Measurements from ENCODE around the gene NRN1L.
"Not testable (repeated sequence)": the region's sequence is repeated elsewhere in the genome, so short reads cannot be mapped to it uniquely, and the experiment has no call there.

Gene NRN1L

DNA sequence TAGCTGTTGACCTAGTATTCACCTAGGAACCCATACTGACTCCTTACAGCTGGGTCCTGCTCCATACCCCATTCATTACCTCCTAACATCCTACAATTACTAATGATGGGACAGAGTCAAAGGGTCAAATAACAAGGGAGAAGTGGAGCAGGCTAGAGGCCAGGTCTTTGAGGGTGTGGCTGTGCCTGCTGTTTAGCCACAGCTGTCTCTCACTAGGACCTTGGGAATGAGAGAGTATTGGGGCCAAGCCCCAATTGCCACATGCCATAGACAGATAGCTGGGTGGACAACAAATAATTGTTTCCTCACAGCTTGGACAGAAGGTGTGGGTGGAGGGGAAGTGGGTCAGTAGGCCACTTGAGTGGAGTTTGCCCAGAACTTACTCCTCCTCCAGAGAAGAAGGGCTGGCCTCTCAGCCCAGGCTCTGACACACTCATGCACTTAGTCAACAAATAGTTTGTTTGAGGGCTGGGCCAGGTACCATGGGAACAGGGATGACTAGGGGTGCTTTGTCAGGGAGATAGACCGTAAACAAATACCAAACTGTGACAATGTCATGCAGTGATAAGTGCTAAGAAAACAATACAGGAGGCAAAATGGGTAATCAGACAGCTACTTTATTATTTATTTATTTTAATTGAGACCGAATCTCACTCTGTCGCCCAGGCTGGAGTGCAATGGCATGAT is 27.0 kb upstream of the NRN1L start:
- TF ChIP-seq, protein P1, sequence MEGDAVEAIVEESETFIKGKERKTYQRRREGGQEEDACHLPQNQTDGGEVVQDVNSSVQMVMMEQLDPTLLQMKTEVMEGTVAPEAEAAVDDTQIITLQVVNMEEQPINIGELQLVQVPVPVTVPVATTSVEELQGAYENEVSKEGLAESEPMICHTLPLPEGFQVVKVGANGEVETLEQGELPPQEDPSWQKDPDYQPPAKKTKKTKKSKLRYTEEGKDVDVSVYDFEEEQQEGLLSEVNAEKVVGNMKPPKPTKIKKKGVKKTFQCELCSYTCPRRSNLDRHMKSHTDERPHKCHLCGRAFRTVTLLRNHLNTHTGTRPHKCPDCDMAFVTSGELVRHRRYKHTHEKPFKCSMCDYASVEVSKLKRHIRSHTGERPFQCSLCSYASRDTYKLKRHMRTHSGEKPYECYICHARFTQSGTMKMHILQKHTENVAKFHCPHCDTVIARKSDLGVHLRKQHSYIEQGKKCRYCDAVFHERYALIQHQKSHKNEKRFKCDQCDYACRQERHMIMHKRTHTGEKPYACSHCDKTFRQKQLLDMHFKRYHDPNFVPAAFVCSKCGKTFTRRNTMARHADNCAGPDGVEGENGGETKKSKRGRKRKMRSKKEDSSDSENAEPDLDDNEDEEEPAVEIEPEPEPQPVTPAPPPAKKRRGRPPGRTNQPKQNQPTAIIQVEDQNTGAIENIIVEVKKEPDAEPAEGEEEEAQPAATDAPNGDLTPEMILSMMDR (IDR thresholded peaks at IDR 0.05) = no peak
- peaks cover 6% of the 10 kb centered on the region for H3K27me3 Mint-ChIP-seq (ENCODE audit: low read depth, poor library complexity)
- H3K4me1 Mint-ChIP-seq = peaks cover 22% of the 10 kb centered on the region
- no peaks in the 10 kb centered on the region for H3K9me3 Mint-ChIP-seq
- H3K36me3 Mint-ChIP-seq (ENCODE audit: low read depth) = peaks cover 38% of the 10 kb centered on the region
- no peak for DNase-seq
- H3K4me3 Mint-ChIP-seq = no peak overlapping the region
- H3K27ac Mint-ChIP-seq = peak overlapping the region; percentile 89

- TF ChIP-seq, protein P1 (IDR thresholded peaks at IDR 0.05) = no peak
- Mint-ChIP-seq H3K4me1 (peaks cover 28% of the 10 kb centered on the region), H3K4me3 (no peak overlapping the region), H3K27ac (peak overlapping the region; percentile 83), H3K9me3 (no peaks in the 10 kb centered on the region), H3K36me3 (ENCODE audit: low read depth) (peaks cover 38% of the 10 kb centered on the region), H3K27me3 (ENCODE audit: low read depth, poor library complexity) (peaks cover 6% of the 10 kb centered on the region)
- DNase-seq = no peak
Observed at GRCh38 chr16:67858500-67858899, 26.2 kb upstream of the NRN1L start.

DNA sequence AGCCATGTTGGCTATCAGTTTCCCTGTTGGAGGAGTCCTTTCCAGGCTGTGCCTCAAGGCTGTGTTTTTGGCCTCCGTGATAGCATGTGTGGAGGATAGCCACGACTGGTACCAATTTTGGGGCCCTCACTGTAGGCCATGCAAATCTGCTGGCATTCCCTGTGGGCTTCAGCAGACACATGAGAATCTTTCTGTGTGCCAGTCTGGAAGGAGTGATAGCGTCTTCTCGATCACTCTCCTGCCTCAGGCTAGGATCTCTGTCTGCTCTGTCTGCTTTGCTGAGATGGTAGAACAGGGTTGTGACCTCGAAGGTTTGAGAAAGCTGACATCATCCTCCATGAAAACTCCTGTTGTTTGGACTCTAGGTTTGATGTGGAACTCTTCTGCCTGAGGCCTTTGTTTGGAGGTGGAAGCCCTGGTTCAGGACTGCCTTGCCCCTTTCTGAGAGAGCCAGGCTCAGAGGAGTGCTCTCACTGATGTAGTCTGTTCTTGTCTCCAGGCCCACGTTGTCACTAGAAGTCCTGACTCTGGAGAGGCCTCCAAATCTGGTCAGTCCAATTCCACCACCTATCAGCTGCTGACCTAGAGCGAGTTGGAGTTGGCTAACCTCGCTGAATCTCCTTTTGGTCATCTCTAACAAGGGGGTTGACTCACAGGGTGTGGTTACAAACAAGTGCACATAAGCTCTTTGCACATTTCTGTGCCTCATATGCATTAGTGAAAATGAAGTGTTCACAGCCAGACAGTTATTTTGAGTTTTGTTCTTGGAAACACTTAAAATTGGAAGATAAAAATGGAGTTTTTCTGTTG is 23.9 kb upstream of the NRN1L start:
- H3K27me3 Mint-ChIP-seq (ENCODE audit: low read depth, poor library complexity) = peaks cover 6% of the 10 kb centered on the region
- peaks cover 44% of the 10 kb centered on the region for H3K36me3 Mint-ChIP-seq (ENCODE audit: low read depth)
- TF ChIP-seq, protein P1 (IDR thresholded peaks at IDR 0.05) = no peak
- H3K27ac Mint-ChIP-seq = peak overlapping the region; percentile 32
- H3K9me3 Mint-ChIP-seq = no peaks in the 10 kb centered on the region
- H3K4me1 Mint-ChIP-seq = peaks cover 18% of the 10 kb centered on the region
- no peak for DNase-seq
- H3K4me3 Mint-ChIP-seq = no peak overlapping the region

DNA sequence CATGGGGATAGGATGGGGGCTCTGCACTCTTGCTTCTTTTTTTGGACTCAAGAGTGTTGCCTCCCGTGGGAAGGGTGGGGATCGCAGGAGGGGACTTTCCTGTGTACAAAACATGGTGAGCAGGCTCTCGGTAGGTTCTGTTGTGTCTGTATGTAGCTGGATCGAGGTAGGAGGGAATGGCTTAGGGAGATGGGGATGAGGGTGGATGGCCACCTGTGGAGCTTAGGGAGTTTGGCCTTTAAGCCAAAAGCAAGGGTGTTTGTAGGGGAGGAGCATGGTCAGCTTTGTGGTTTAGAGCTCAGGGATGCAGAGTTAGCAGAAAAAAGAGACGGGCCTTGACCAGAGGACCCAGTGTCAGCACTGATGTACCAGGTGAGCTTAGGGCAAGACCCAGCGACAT is 22.8 kb upstream of the NRN1L start:
- Mint-ChIP-seq H3K36me3 (ENCODE audit: low read depth) (peaks cover 44% of the 10 kb centered on the region), H3K4me1 (peaks cover 17% of the 10 kb centered on the region), H3K27me3 (ENCODE audit: low read depth, poor library complexity) (peaks cover 3% of the 10 kb centered on the region), H3K9me3 (no peaks in the 10 kb centered on the region), H3K27ac (peak overlapping the region; percentile 17), H3K4me3 (no peak overlapping the region)
- TF ChIP-seq, protein P1 (IDR thresholded peaks at IDR 0.05) = no peak
- DNase-seq = no peak

DNA sequence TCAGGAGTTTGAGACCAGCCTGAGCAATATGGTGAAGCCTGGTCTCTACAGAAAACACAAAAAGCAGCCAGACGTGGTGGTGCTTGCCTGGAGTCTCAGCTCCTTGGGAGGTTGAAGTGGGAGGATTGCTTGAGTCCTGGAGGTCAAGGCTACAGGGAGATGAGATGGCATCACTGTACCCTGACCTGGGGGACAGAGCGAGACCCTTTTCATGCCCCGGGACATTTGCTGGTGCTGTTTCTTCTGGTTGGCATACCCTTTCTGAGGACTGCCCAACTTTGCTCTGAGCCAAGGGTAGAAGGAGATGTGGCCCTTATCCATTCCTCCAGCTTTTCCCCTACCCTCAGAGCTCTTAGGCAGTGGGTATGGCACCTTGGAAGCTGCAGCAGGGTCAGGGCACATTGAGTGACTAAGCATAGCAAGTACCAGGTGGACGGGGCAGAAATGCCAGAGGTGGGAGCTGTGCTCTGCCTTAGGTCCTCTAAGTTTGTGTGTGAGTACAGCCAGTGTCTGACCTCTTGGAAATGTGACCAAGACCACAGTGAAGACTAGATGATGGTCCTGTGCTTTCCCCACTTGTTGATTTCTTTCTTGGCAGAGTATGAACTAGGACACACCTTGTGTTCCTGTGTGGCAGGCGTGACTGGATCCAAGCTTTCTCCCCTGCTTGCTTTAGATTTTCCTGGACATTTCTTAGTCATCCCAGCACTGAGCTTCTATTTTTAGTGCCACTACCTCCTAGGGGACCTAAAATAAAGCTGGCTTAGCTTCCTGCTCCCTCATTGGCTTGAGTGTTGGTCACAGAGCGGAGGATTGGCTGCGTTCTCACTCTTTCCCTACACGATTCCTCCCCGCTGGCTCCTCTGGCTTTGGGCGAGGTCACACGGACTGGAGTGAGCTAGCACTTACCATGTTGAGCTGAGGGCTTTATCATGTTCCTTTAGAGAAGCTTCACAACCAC is 21.8 kb upstream of the NRN1L start:
- Mint-ChIP-seq H3K4me3 (no peak overlapping the region), H3K9me3 (no peaks in the 10 kb centered on the region), H3K27ac (peak overlapping the region; percentile 97), H3K27me3 (ENCODE audit: low read depth, poor library complexity) (peaks cover 3% of the 10 kb centered on the region), H3K4me1 (peaks cover 6% of the 10 kb centered on the region), H3K36me3 (ENCODE audit: low read depth) (peaks cover 38% of the 10 kb centered on the region)
- TF ChIP-seq, protein P1 (IDR thresholded peaks at IDR 0.05) = no peak
- no peak for DNase-seq

- H3K27ac Mint-ChIP-seq = peak overlapping the region; percentile 61
- not testable (repeated sequence) for H3K4me1 Mint-ChIP-seq; H3K9me3 Mint-ChIP-seq; H3K4me3 Mint-ChIP-seq; H3K27me3 Mint-ChIP-seq (ENCODE audit: low read depth, poor library complexity); DNase-seq
- H3K36me3 Mint-ChIP-seq (ENCODE audit: low read depth) = peaks cover 27% of the 10 kb centered on the region
Observed at GRCh38 chr16:67864044-67864443, 20.6 kb upstream of the NRN1L start.
